SK-N-SH (cell line): ENCODE measurements around the gene PLXNA4. TPM values are rescaled to one million over a fixed set of nuclear protein-coding genes. Genes with fewer than 3 reads are reported as not detected.

ENCODE experiments used
- CTCF ChIA-PET: fragments of 300-600, 350-600 bp; formaldehyde crosslinking; extraction: SDS; loops from one replicate; lab custom pipeline; 2021; lab: Yijun Ruan, JAX
- POLR2A ChIA-PET: fragments of 350-600 bp; sonication (Branson Sonifier 250); formaldehyde crosslinking; extraction: SDS; loops from one replicate; lab custom pipeline; 2020; ENCODE audit warnings: antibody characterized with exemption, inconsistent platforms; lab: Yijun Ruan, JAX
- DNase-seq: peaks from one replicate; pipeline ENCODE4 v3.0.0; 2012
- H2AFZ ChIP-seq: fragments of 200-600 bp; sonication (generic); 2 replicates; pipeline ENCODE4 v1.8.1; 2016; ENCODE audit warnings: antibody characterized with exemption, mild to moderate bottlenecking, low read depth
- H3F3A ChIP-seq: fragments of 200-600 bp; sonication (generic); replicated peaks from 2 replicates; pipeline ENCODE3; 2016; ENCODE audit warnings: antibody characterized with exemption, mild to moderate bottlenecking; ENCODE audit not compliant: insufficient read depth
- H3K27ac ChIP-seq, 2 experiments: fragments of 200-500 bp in 1 of 2; fragments of 200-600 bp in 1 of 2; sonication (Bioruptor generic) in 1 of 2; sonication (generic), shearing (Covaris generic) in 1 of 2; 2 replicates each; pipeline versions ENCODE4 v1.5.1 to v1.6.1; 2014 to 2016; ENCODE audit warnings: low read depth in 2 of 2, inconsistent platforms in 1 of 2, low read length in 1 of 2, mild to moderate bottlenecking in 1 of 2, mixed read lengths in 1 of 2
- H3K27me3 ChIP-seq: fragments of 200-600 bp; sonication (generic), shearing (Covaris generic); 2 replicates; pipeline ENCODE4 v1.6.1; 2016; ENCODE audit warnings: mixed run types; ENCODE audit not compliant: insufficient read depth
- H3K36me3 ChIP-seq, 2 experiments: fragments of 200-500 bp in 1 of 2; fragments of 200-600 bp in 1 of 2; sonication (Bioruptor generic) in 1 of 2; sonication (generic) in 1 of 2; replicated peaks in 1 of 2; 2 replicates each; pipeline versions ENCODE3 to v1.5.1; 2014 to 2016; ENCODE audit warnings: low read length in 1 of 2, mild to moderate bottlenecking in 1 of 2; ENCODE audit not compliant: insufficient read depth in 2 of 2, control insufficient read depth in 1 of 2
- H3K4me1 ChIP-seq, 2 experiments: fragments of 200-500 bp in 1 of 2; fragments of 200-600 bp in 1 of 2; sonication (Bioruptor generic) in 1 of 2; sonication (generic), shearing (Covaris generic) in 1 of 2; 2 replicates each; pipeline versions ENCODE4 v1.5.1 to v1.6.1; 2014 to 2016; ENCODE audit warnings: low read depth in 1 of 2, low read length in 1 of 2, mixed run types in 1 of 2; ENCODE audit not compliant: insufficient read depth in 2 of 2, control insufficient read depth in 1 of 2
- H3K4me2 ChIP-seq: fragments of 200-600 bp; sonication (generic), shearing (Covaris generic); 2 replicates; pipeline ENCODE4 v1.6.1; 2017; ENCODE audit warnings: mixed run types
- H3K4me3 ChIP-seq, 2 experiments: fragments of 200-500 bp in 1 of 2; fragments of 200-600 bp in 1 of 2; sonication (Bioruptor generic) in 1 of 2; sonication (generic), shearing (Covaris generic) in 1 of 2; 2 replicates each; pipeline versions ENCODE4 v1.5.1 to v1.8.1; 2014 to 2016; ENCODE audit warnings: low read depth in 2 of 2, inconsistent platforms in 1 of 2, low read length in 1 of 2, mild to moderate bottlenecking in 1 of 2, mixed read lengths in 1 of 2, moderate library complexity in 1 of 2
- H3K79me2 ChIP-seq: fragments of 200-600 bp; sonication (generic); 2 replicates; pipeline ENCODE4 v1.8.1; 2017; ENCODE audit warnings: mild to moderate bottlenecking; ENCODE audit not compliant: insufficient read depth
- H3K9ac ChIP-seq: fragments of 200-600 bp; sonication (generic); 2 replicates; pipeline ENCODE4 v1.6.1; 2017; ENCODE audit warnings: mixed run types
- H3K9me2 ChIP-seq: fragments of 200-600 bp; sonication (generic); 2 replicates; pipeline ENCODE4 v1.6.1; 2017; ENCODE audit warnings: mixed run types
- H3K9me3 ChIP-seq: fragments of 200-600 bp; sonication (generic); 2 replicates; pipeline ENCODE4 v1.6.1; 2017; ENCODE audit warnings: mixed run types, mild to moderate bottlenecking, moderate library complexity
- H4K20me1 ChIP-seq: fragments of 200-600 bp; sonication (generic); 2 replicates; pipeline ENCODE4 v1.6.1; 2017; ENCODE audit warnings: mild to moderate bottlenecking, mixed run types; ENCODE audit not compliant: insufficient read depth
- EP300 ChIP-seq, 2 experiments: IDR thresholded peaks; 2 replicates each; pipeline versions ENCODE4 v1.4.0 to v1.6.1; 2012; ENCODE audit warnings: borderline replicate concordance in 1 of 2, low read depth in 1 of 2, low read length in 1 of 2
- FOSL2 ChIP-seq: IDR thresholded peaks from 2 replicates; pipeline ENCODE4 v1.4.0; 2012; ENCODE audit warnings: low read depth, mild to moderate bottlenecking, moderate library complexity, borderline replicate concordance
- GABPA ChIP-seq: IDR thresholded peaks from 2 replicates; pipeline ENCODE4 v1.4.0; 2012; ENCODE audit warnings: low read depth, mild to moderate bottlenecking
- GATA2 ChIP-seq: sonication (generic); formaldehyde crosslinking; IDR thresholded peaks from 2 replicates; pipeline ENCODE4 v1.5.0; 2020; ENCODE audit warnings: mild to moderate bottlenecking, missing genetic modification reagents
- JUND ChIP-seq: IDR thresholded peaks from 2 replicates; pipeline ENCODE4 v1.4.0; 2012
- MEF2A ChIP-seq: IDR thresholded peaks from 2 replicates; pipeline ENCODE4 v1.4.0; 2012; ENCODE audit warnings: low read depth, borderline replicate concordance
- MXI1 ChIP-seq: IDR thresholded peaks from 2 replicates; pipeline ENCODE4 v1.6.1; 2012; ENCODE audit warnings: mild to moderate bottlenecking, low read depth, low read length, improper control_type of control experiment
- NRF1 ChIP-seq: IDR thresholded peaks from 2 replicates; pipeline ENCODE4 v1.6.1; 2012; ENCODE audit warnings: low read depth, mild to moderate bottlenecking, low read length
- POLR2AphosphoS5 ChIP-seq: IDR thresholded peaks from 2 replicates; pipeline ENCODE4 v1.6.1; 2012; ENCODE audit warnings: low read depth, low read length
- RAD21 ChIP-seq: IDR thresholded peaks from 2 replicates; pipeline ENCODE4 v1.6.1; 2012; ENCODE audit warnings: mild to moderate bottlenecking, low read length
- RCOR1 ChIP-seq: fragments of 150-350 bp; IDR thresholded peaks from 2 replicates; pipeline ENCODE4 v1.6.1; 2017; ENCODE audit warnings: antibody characterized with exemption, low read length
- REST ChIP-seq: IDR thresholded peaks from 2 replicates; pipeline ENCODE4 v1.6.1; 2012; ENCODE audit warnings: mild to moderate bottlenecking, low read depth, low read length, moderate library complexity
- RFX5 ChIP-seq: IDR thresholded peaks from 2 replicates; pipeline ENCODE4 v1.6.1; 2012; ENCODE audit warnings: mild to moderate bottlenecking, improper control_type of control experiment, low read length
- RXRA ChIP-seq: IDR thresholded peaks from 2 replicates; pipeline ENCODE4 v1.4.0; 2012; ENCODE audit warnings: low read depth, mild to moderate bottlenecking, borderline replicate concordance
- SMC3 ChIP-seq: IDR thresholded peaks from 2 replicates; pipeline ENCODE4 v1.6.1; 2012; ENCODE audit warnings: low read depth, low read length, improper control_type of control experiment
- TAF1 ChIP-seq: IDR thresholded peaks from 2 replicates; pipeline ENCODE4 v1.6.1; 2012; ENCODE audit warnings: low read depth, mild to moderate bottlenecking, low read length, moderate library complexity, borderline replicate concordance
- TCF12 ChIP-seq: IDR thresholded peaks from 2 replicates; pipeline ENCODE4 v1.4.0; 2012
- USF1 ChIP-seq: IDR thresholded peaks from 2 replicates; pipeline ENCODE4 v1.4.0; 2012; ENCODE audit warnings: low read depth, borderline replicate concordance
- YY1 ChIP-seq: IDR thresholded peaks from 2 replicates; pipeline ENCODE4 v1.4.0; 2012; ENCODE audit warnings: low read depth, mild to moderate bottlenecking
- WGBS: methylation state at CpG from one replicate; pipeline ENCODE4 v1.1.6; 2017; ENCODE audit warnings: low lambda C conversion rate; 5-methylcytosine and 5-hydroxymethylcytosine counted together
- polyA plus RNA-seq, 3 experiments: library from polyadenylated mRNA; depleted of rRNA; stranded (reverse); fragments of >200 nt; gene quantifications; 2 replicates each; pipeline ENCODE4 v1.2.3, GENCODE V29; 2012
- TF ChIP-seq, protein P1 (sequence below): fragments of 150-350 bp; IDR thresholded peaks from 2 replicates; pipeline ENCODE4 v1.6.1; 2016; ENCODE audit warnings: mild to moderate bottlenecking, low read depth, low read length
- TF ChIP-seq, protein P2 (sequence below): IDR thresholded peaks from 2 replicates; pipeline ENCODE4; 2012
- TF ChIP-seq, protein P3 (sequence below): IDR thresholded peaks from 2 replicates; pipeline ENCODE4 v1.4.0; 2012; ENCODE audit warnings: low read depth, borderline replicate concordance
- TF ChIP-seq, protein P4 (sequence below): fragments of 150-350 bp; IDR thresholded peaks from 2 replicates; pipeline ENCODE4 v1.6.1; 2017; ENCODE audit warnings: antibody characterized with exemption, low read length, low read depth, borderline replicate concordance
- TF ChIP-seq, protein P5 (sequence below): IDR thresholded peaks from 2 replicates; pipeline ENCODE4 v1.4.0; 2012; ENCODE audit warnings: low read depth

PLXNA4 gene
- polyA plus RNA-seq, 1 of the 3 experiments (the other 2 are of a cell fraction): 2.4 TPM

GRCh38 chr7:132548489-132549078, 27.7 kb downstream of the PLXNA4 start:
- H3K4me3 ChIP-seq: no peak overlapping the region
- no peaks in the 10 kb centered on the region for H4K20me1 ChIP-seq
- CTCF ChIA-PET: interaction anchor here (1.2 to 1.3 kb wide), 2 partner anchors 32 to 230 kb away, joined by 3 to 4 read pairs; no protein-coding TSS in a partner anchor
- WGBS: 39% methylated on average over 4 of the region's 4 CpGs
- H3K27me3 ChIP-seq: no peaks in the 10 kb centered on the region
- H3K9me2 ChIP-seq: no peaks in the 10 kb centered on the region
- H3K4me2 ChIP-seq: no peak overlapping the region
- no peak overlapping the region for H2AFZ ChIP-seq
- H3K36me3 ChIP-seq: no peaks in the 10 kb centered on the region
- H3K9ac ChIP-seq: no peak overlapping the region
- H3F3A ChIP-seq: no peaks in the 10 kb centered on the region
- POLR2A ChIA-PET: no interaction called here
- no peaks in the 10 kb centered on the region for H3K79me2 ChIP-seq
- no peak overlapping the region for H3K27ac ChIP-seq
- no peaks in the 10 kb centered on the region for H3K9me3 ChIP-seq
- peaks cover 0 to 16% of the 10 kb centered on the region in 2 experiments; a peak in 2 of 4 replicates for H3K4me1 ChIP-seq
- DNase-seq: no peak
- TF ChIP-seq RXRA (peak; percentile 58; the same call in 1 of the 2 replicates), JUND (peak; percentile 28; the same call in 1 of the 2 replicates), SMC3 (no peak), GATA2 (CRISPR knock-in tag) (no peak), EP300 (IDR thresholded peaks at IDR 0.05; ENCODE audit: borderline replicate concordance in 1 of 2, low read depth in 1 of 2, low read length in 1 of 2) (peak in 1 of 2 experiments; percentile 35; a peak in 1 of 4 replicates), MEF2A (no peak), RAD21 (no peak), NRF1 (no peak), RFX5 (no peak), YY1 (peak; percentile 67; the same call in 1 of the 2 replicates), RCOR1 (no peak), MXI1 (no peak), USF1 (no peak), REST (no peak), TCF12 (peak; percentile 31; the same call in 1 of the 2 replicates), GABPA (no peak), TAF1 (no peak), POLR2AphosphoS5 (no peak), FOSL2 (peak; percentile 37; the same call in 1 of the 2 replicates)
- TF ChIP-seq, protein P1, sequence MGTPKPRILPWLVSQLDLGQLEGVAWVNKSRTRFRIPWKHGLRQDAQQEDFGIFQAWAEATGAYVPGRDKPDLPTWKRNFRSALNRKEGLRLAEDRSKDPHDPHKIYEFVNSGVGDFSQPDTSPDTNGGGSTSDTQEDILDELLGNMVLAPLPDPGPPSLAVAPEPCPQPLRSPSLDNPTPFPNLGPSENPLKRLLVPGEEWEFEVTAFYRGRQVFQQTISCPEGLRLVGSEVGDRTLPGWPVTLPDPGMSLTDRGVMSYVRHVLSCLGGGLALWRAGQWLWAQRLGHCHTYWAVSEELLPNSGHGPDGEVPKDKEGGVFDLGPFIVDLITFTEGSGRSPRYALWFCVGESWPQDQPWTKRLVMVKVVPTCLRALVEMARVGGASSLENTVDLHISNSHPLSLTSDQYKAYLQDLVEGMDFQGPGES: no peak
- TF ChIP-seq, protein P2, sequence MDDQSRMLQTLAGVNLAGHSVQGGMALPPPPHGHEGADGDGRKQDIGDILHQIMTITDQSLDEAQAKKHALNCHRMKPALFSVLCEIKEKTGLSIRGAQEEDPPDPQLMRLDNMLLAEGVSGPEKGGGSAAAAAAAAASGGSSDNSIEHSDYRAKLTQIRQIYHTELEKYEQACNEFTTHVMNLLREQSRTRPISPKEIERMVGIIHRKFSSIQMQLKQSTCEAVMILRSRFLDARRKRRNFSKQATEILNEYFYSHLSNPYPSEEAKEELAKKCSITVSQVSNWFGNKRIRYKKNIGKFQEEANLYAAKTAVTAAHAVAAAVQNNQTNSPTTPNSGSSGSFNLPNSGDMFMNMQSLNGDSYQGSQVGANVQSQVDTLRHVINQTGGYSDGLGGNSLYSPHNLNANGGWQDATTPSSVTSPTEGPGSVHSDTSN: peak; percentile 46
- TF ChIP-seq, protein P3, sequence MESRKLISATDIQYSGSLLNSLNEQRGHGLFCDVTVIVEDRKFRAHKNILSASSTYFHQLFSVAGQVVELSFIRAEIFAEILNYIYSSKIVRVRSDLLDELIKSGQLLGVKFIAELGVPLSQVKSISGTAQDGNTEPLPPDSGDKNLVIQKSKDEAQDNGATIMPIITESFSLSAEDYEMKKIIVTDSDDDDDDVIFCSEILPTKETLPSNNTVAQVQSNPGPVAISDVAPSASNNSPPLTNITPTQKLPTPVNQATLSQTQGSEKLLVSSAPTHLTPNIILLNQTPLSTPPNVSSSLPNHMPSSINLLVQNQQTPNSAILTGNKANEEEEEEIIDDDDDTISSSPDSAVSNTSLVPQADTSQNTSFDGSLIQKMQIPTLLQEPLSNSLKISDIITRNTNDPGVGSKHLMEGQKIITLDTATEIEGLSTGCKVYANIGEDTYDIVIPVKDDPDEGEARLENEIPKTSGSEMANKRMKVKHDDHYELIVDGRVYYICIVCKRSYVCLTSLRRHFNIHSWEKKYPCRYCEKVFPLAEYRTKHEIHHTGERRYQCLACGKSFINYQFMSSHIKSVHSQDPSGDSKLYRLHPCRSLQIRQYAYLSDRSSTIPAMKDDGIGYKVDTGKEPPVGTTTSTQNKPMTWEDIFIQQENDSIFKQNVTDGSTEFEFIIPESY: no peak
- TF ChIP-seq, protein P4, sequence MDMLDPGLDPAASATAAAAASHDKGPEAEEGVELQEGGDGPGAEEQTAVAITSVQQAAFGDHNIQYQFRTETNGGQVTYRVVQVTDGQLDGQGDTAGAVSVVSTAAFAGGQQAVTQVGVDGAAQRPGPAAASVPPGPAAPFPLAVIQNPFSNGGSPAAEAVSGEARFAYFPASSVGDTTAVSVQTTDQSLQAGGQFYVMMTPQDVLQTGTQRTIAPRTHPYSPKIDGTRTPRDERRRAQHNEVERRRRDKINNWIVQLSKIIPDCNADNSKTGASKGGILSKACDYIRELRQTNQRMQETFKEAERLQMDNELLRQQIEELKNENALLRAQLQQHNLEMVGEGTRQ: no peak
- TF ChIP-seq, protein P5, sequence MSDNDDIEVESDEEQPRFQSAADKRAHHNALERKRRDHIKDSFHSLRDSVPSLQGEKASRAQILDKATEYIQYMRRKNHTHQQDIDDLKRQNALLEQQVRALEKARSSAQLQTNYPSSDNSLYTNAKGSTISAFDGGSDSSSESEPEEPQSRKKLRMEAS: no peak
